H54 (cell line): ENCODE measurements around the gene LAMP5.

Experiments
- DNase-seq: peaks from one replicate; pipeline ENCODE4 v3.0.0; 2011; ENCODE audit warnings: low spot score, mixed read lengths; ENCODE audit not compliant: insufficient read length
- FAIRE-seq: peaks from 3 replicates; lab custom pipeline; 2011; peaks lifted over from hg19 to GRCh38; lab: Jason Lieb, UNC
- POLR2A ChIP-seq: IDR thresholded peaks from 2 replicates; pipeline ENCODE4 v1.6.1; 2011; ENCODE audit warnings: low read depth, mild to moderate bottlenecking, low read length

LAMP5 gene

GRCh38 chr20:9508696-9509178 lies 5.7 kb upstream of the LAMP5 start:
- FAIRE-seq, result no peak
- TF ChIP-seq POLR2A, result no peak
- DNase-seq, result no peak

DNA sequence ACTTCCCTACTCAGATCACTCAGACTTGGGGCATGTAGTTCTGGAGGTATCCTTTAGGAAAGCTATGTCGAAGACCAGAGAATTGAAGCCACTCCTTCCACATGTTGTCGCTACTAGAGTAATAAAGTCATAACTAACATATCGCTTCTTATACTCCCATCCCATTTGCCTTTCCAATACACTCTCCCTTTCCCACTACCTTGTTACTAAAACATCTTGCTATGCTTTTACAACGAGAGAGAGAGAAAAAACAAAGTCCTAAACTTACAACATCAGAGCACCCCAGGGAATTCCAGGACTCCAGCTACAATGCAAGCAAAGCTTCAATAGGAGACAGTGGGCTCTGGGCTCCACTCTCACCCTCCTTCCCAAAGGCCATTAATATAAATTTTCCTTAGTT lies 5.1 kb upstream of the LAMP5 start:
- TF ChIP-seq POLR2A, result no peak
- FAIRE-seq, result no peak
- no peak for DNase-seq

GRCh38 chr20:9510911-9511310 lies 3.5 kb upstream of the LAMP5 start:
- no peak for DNase-seq
- TF ChIP-seq POLR2A, result no peak
- no peak for FAIRE-seq

DNA sequence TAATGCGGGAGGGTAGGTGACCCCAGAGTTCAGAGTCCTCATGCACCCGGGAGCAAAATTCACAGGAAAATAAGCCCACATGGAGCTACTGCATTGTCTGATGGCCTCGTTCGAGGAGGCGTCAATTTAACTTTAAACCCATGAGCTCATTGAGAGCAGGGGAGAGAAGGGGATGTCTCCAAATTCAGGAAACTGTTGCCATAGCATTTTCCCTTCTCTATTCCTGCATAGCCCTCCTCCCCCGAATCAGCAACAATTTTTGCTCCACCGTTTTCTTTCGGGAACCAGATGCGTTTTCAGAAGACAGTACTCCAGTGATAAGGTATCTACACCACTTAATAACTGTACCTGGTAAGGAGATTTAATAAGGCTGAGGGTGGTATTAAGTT lies 324 bp upstream of the LAMP5 start:
- no peak for DNase-seq
- FAIRE-seq, result no peak
- TF ChIP-seq POLR2A, result no peak

DNA sequence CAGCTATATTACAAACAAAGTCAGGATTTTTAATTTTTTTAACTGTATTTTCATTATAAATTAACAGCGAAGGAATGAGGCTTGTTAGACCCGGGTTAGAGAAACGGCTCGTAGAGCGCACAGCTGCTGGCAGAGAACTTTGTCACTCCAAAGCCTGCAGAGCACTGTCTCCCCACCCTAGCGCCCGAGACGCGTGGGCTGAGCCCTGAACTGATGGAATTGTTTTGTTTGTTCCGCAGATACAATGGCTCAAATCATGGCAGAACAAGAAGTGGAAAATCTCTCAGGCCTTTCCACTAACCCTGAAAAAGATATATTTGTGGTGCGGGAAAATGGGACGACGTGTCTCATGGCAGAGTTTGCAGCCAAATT lies 810 bp downstream of the LAMP5 start:
- DNase-seq (no peak), FAIRE-seq (no peak)
- no peak for TF ChIP-seq POLR2A

DNA sequence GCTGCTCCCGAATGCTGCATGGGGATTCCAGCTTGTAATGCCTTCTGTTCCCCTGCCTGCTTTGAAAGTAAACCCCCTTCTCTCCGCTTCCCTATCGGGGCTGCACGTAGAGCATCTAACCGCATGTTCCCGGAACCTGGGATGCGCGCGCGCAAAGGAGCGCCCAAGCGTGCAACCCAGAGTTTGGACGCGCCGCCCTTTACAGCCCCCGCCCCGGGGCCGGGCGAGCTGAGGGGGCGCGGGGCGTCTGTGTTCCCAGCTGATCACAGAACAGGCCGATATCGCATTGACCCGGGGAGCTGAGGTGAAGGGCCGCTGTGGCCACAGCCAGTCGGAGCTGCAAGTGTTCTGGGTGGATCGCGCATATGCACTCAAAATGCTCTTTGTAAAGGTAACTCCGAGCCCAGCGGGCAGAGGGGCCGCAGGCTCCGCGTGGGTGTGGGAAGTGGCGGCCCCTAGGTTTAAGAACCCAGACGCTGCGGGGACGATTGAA lies 1.4 kb downstream of the LAMP5 start:
- FAIRE-seq (no peak), DNase-seq (no peak)
- no peak for TF ChIP-seq POLR2A

DNA sequence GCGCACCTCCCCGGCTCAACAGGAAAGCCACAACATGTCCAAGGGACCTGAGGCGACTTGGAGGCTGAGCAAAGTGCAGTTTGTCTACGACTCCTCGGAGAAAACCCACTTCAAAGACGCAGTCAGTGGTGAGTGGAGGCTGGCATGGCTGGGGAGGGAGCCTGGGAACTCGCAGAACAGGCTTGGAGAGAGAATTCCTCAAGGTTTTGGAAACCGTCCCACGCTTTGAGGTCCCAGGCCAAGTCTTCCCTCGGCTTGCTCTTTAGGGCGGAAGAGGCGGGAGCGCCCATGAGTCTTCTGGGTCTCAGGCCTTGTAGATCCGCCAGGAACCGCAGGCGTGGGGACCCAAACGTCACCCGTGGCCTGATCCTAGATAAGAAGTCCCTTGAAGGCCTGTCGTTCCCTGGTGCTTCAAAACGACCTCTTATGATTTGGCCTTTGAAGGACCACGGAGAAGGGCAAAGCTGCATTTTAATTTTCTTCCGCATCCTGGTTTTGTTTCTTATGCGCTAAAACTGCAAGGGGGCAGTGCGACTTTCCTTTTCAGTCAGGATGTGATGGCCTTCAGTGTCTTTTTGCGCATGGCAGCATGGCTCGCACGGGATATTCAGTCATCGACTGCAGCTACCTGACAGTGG lies 2.0 kb downstream of the LAMP5 start:
- DNase-seq (no peak), FAIRE-seq (no peak)
- no peak for TF ChIP-seq POLR2A

GRCh38 chr20:9517297-9518162 lies 3.1 kb downstream of the LAMP5 start:
- FAIRE-seq (no peak), DNase-seq (no peak)
- no peak for TF ChIP-seq POLR2A

DNA sequence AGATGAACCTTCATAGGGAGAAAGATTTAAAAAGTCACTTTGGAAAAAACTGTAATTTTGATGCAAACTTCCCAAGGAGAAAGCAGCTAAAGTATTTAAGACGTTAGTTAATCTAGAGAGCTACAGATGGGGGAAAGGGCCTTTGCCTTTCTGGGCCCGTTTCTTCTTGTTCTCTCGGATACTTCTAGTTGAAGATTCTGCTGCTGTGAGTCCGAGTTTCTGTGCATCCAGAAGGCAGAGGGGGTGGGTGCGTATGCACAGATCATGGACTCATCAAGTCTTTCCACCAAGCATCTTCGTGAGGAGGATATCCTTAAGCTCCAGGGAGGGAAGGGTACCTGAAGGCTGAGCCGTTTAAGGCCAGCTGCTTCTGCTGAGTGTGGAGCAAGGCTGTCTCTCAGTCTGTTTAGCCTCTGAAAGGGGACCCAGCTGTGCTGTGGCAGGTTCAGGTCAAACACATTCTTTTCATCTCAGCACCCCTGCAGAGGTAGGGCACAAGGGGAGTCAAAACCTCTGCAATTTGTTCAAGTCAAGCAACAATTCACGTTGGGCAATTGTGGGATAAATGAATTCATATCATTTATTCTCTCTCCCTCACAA lies 4.3 kb downstream of the LAMP5 start:
- FAIRE-seq, result no peak
- DNase-seq, result no peak
- TF ChIP-seq POLR2A, result no peak

DNA sequence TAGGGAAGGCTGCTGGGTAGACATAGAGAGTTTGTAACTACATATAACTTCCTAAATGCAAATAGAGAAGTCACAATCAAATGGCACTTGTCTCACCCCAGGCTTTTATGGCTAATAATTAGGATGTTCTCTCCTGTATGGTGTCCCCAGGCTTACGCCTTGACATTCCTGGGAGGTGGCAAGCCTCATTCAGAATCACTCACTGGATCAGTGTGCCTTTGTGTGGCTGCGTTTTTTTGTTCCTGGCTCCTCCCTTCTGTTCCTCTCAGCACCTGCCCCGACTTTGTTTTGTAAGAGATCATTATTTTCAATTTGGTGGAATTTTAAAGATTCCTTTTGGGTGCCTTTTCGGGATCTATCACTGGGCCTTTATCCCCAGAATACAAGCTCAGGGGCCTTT lies 5.7 kb downstream of the LAMP5 start:
- FAIRE-seq, result no peak
- no peak for TF ChIP-seq POLR2A
- no peak for DNase-seq

- DNase-seq (no peak), FAIRE-seq (no peak)
- TF ChIP-seq POLR2A, result no peak
These were observed 9.2 kb downstream of the LAMP5 start for GRCh38 chr20:9523636-9524035.

GRCh38 chr20:9531581-9531980 lies 17.2 kb downstream of the LAMP5 start:
- FAIRE-seq (no peak), DNase-seq (no peak)
- TF ChIP-seq POLR2A, result no peak

GRCh38 chr20:9532069-9532838 lies 17.9 kb downstream of the LAMP5 start:
- no peak for TF ChIP-seq POLR2A
- FAIRE-seq, result no peak
- no peak for DNase-seq
